SU-DHL-6 (cell line): ENCODE results near the gene TACO1.

Experiments
- H2AFZ ChIP-seq: fragments of 200-600 bp; sonication (generic); 2 replicates; pipeline ENCODE4 v1.6.1; 2014; ENCODE audit warnings: low read depth, mild to moderate bottlenecking, moderate library complexity, mixed read lengths, antibody characterized with exemption, low read length; ENCODE audit not compliant: severe bottlenecking
- H3F3A ChIP-seq: fragments of 200-600 bp; shearing (Covaris generic); 2 replicates; pipeline ENCODE4 v1.6.0; 2016; ENCODE audit warnings: antibody characterized with exemption, mild to moderate bottlenecking; ENCODE audit not compliant: insufficient read depth
- H3K27ac ChIP-seq: fragments of 200-600 bp; sonication (generic); 2 replicates; pipeline ENCODE4 v1.5.1; 2016; ENCODE audit warnings: low read depth, mild to moderate bottlenecking, low read length, moderate library complexity, mixed read lengths
- H3K27me3 ChIP-seq: fragments of 200-600 bp; sonication (generic), shearing (Covaris generic); 2 replicates; pipeline ENCODE4 v1.6.0; 2014; ENCODE audit warnings: mild to moderate bottlenecking, low read length
- H3K36me3 ChIP-seq: fragments of 200-600 bp; sonication (generic); 2 replicates; pipeline ENCODE4 v1.6.1; 2014; ENCODE audit warnings: mild to moderate bottlenecking, low read length, mixed read lengths
- H3K4me2 ChIP-seq: fragments of 300-600, 200-600 bp; shearing (Covaris generic), sonication (generic); 2 replicates; pipeline ENCODE4 v1.6.0; 2014; ENCODE audit warnings: low read length, low read depth, mild to moderate bottlenecking; ENCODE audit not compliant: poor library complexity, severe bottlenecking
- H3K4me3 ChIP-seq: fragments of 200-600 bp; sonication (generic); 2 replicates; pipeline ENCODE4 v1.5.1; 2014; ENCODE audit warnings: antibody characterized with exemption, low read length, mild to moderate bottlenecking, mixed read lengths; ENCODE audit not compliant: insufficient read depth, poor library complexity, severe bottlenecking
- H3K79me2 ChIP-seq: fragments of 200-600 bp; sonication (generic); 2 replicates; pipeline ENCODE4 v1.6.1; 2014; ENCODE audit warnings: mild to moderate bottlenecking, low read length, moderate library complexity; ENCODE audit not compliant: insufficient read depth
- H3K9ac ChIP-seq: fragments of 200-600 bp; sonication (generic); 2 replicates; pipeline ENCODE4 v1.7.0; 2014; ENCODE audit warnings: mild to moderate bottlenecking, low read length
- H3K9me2 ChIP-seq: fragments of 200-600 bp; sonication (generic); replicated peaks from 2 replicates; pipeline ENCODE4 v1.6.1; 2014; ENCODE audit warnings: low read length; ENCODE audit not compliant: insufficient read depth
- H3K9me3 ChIP-seq: fragments of 200-600 bp; sonication (generic); 2 replicates; pipeline ENCODE4 v1.6.1; 2014; ENCODE audit warnings: low read length, mixed read lengths; ENCODE audit not compliant: insufficient read depth
- H4K20me1 ChIP-seq: fragments of 200-600 bp; sonication (generic); 2 replicates; pipeline ENCODE4 v1.6.1; 2014; ENCODE audit warnings: low read depth, mild to moderate bottlenecking, antibody characterized with exemption, low read length, moderate library complexity, mixed read lengths
- CTCF ChIP-seq: fragments of 200-600 bp; sonication (generic); IDR thresholded peaks from one replicate; pipeline ENCODE4 v1.5.1; 2017; ENCODE audit warnings: antibody characterized with exemption, mild to moderate bottlenecking, low read length, moderate library complexity; ENCODE audit not compliant: insufficient read depth, poor library complexity, severe bottlenecking
- EZH2phosphoT487 ChIP-seq: fragments of 200-600 bp; sonication (generic), shearing (Covaris generic); conservative IDR thresholded peaks from 2 replicates; pipeline ENCODE4 v1.6.1; 2018; ENCODE audit warnings: mild to moderate bottlenecking, antibody characterized with exemption, low read length, moderate library complexity, mixed read lengths

TACO1 gene

GRCh38 chr17:63568563-63568962 is 32.1 kb upstream of the TACO1 start:
- H3K27ac ChIP-seq: no peak overlapping the region
- no peak overlapping the region for H3K9ac ChIP-seq
- no peaks in the 10 kb centered on the region for H3K27me3 ChIP-seq
- no peak overlapping the region for H3K4me2 ChIP-seq
- no peaks in the 10 kb centered on the region for H3K9me2 ChIP-seq
- no peak for TF ChIP-seq EZH2phosphoT487
- no peaks in the 10 kb centered on the region for H3K36me3 ChIP-seq
- H3K4me3 ChIP-seq: no peak overlapping the region
- peaks cover 7% of the 10 kb centered on the region for H4K20me1 ChIP-seq
- peaks cover 86% of the 10 kb centered on the region for H3K79me2 ChIP-seq
- H2AFZ ChIP-seq: no peak overlapping the region
- H3F3A ChIP-seq: no peaks in the 10 kb centered on the region
- no peaks in the 10 kb centered on the region for H3K9me3 ChIP-seq

DNA sequence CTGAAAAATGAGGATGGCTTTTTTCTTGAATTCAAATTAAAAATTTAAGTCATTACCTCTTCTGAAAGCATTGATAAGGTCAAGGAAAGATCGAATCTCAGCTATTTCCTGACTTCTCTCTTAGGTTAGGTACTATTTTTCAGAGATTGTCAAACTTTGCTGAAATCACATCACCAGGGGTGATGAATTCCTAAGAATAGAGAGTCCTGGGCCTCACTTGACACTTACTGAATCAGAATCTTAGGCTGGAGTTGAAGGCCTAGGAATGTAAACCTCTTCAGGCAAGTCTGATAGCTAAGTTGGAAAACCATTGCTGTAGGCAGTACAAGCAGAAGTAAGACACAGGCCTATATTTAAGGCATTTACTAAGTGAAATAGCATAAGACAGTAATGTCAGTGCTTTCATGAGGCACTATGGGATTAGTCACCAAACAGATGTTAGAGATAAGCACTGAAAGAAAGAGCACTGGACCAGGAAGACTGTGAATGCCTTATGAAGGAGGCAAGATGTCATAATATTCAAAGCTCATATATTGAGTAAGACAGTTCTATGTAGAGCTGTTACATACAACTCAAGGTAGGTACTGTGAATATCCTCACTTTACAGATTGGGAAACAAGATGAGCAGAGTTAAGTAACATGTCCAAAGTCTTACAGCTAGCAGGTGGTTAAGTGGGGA is 28.9 kb upstream of the TACO1 start:
- Histone ChIP-seq H3K36me3 (no peaks in the 10 kb centered on the region), H3K9me3 (no peaks in the 10 kb centered on the region), H3K4me3 (no peak overlapping the region), H3K27me3 (no peaks in the 10 kb centered on the region), H4K20me1 (peaks cover 7% of the 10 kb centered on the region), H3K27ac (no peak overlapping the region), H3K9ac (no peak overlapping the region), H3F3A (no peaks in the 10 kb centered on the region), H3K9me2 (no peaks in the 10 kb centered on the region), H3K4me2 (no peak overlapping the region), H3K79me2 (peaks cover 69% of the 10 kb centered on the region), H2AFZ (no peak overlapping the region)
- TF ChIP-seq EZH2phosphoT487: no peak
- no peak for TF ChIP-seq CTCF

DNA sequence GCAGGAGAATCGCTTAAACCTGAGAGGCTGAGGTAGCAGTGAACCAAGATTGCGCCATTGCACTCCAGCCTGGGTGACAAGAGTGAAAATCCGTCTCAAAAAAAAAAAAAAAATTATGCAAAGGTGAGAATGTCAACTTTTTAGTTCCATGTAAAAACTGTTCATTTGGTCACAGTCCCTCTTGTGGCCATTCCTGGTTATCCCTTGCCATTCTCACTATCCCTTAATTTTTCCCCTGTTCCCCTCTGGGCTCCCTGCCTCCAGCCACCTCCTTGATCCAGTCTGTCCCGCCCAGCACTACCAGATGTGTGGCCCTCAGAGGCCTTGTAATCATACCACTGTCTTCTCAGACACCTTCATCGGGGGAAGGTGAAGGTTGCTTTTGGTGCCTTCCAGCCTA is 27.1 kb upstream of the TACO1 start:
- Histone ChIP-seq H3K79me2 (peaks cover 62% of the 10 kb centered on the region), H4K20me1 (no peaks in the 10 kb centered on the region; the same call in 1 of the 2 replicates)
- TF ChIP-seq CTCF: no peak
- TF ChIP-seq EZH2phosphoT487: no peak

DNA sequence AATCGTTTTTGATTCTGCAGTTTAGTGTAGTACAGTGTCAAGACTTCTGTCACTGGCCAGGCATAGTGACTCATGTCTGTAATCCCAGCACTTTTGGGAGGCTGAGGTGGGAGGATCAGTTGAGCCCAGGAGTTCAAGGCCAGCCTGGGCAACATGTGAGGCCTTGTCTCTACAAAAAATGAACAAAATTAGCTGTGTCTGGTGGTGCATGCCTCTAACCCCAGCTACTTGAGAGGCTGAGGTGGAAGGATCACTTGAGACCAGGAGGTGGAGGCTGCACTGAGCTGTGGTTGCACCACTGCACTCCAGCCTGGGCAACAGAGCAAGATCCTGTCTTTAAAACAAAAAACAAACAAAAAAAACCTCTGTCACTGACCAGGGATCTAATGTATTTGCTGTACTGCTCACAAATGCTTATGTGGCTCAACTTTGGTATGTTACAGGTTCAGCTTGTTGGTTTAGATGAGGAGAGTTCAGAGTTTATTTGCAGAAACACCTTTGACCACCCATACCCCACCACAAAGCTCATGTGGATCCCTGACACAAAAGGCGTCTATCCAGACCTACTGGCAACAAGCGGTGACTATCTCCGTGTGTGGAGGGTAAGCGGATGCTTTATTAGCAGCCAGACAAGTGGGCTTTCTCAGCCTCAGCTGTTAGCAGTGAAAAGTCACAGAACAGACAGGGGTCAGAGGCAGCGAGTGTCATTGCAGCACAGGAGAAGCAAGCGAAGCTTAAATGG is 22.5 kb upstream of the TACO1 start:
- H3K9ac ChIP-seq: no peak overlapping the region
- H3K9me3 ChIP-seq: no peaks in the 10 kb centered on the region
- no peak for TF ChIP-seq EZH2phosphoT487
- TF ChIP-seq CTCF: no peak
- no peaks in the 10 kb centered on the region for H3K9me2 ChIP-seq
- no peaks in the 10 kb centered on the region for H3K27me3 ChIP-seq
- H3K27ac ChIP-seq: no peak overlapping the region
- H3K4me3 ChIP-seq: no peak overlapping the region
- no peaks in the 10 kb centered on the region for H3K36me3 ChIP-seq
- no peaks in the 10 kb centered on the region; the same call in 1 of the 2 replicates for H4K20me1 ChIP-seq
- H3K4me2 ChIP-seq: no peak overlapping the region
- no peak overlapping the region for H2AFZ ChIP-seq
- no peaks in the 10 kb centered on the region for H3F3A ChIP-seq
- H3K79me2 ChIP-seq: peaks cover 22% of the 10 kb centered on the region

More for the DNA sequence above, 27.1 kb upstream of the TACO1 start:
- Histone ChIP-seq H2AFZ (no peak overlapping the region), H3K27me3 (no peaks in the 10 kb centered on the region), H3K36me3 (no peaks in the 10 kb centered on the region), H3K4me3 (no peak overlapping the region), H3K9ac (no peak overlapping the region), H3F3A (no peaks in the 10 kb centered on the region), H3K27ac (no peak overlapping the region), H3K9me2 (no peaks in the 10 kb centered on the region), H3K9me3 (no peaks in the 10 kb centered on the region), H3K4me2 (no peak overlapping the region)
